Lower leg skin (tissue), 4 donors: ENCODE results near the gene MTFR1L. TPM values are rescaled to one million over a fixed set of nuclear protein-coding genes. Genes with fewer than 3 reads are reported as not detected.

Experiments used
- DNase-seq, 2 donors: peaks; one replicate each; pipeline ENCODE4 v3.0.0-alpha.2; 2019; ENCODE audit warnings: low spot score in 2 of 2
- H3K4me3 ChIP-seq: fragments of 200-600 bp; sonication (generic); 2 replicates; pipeline ENCODE4 v1.5.1; 2017; ENCODE audit warnings: mild to moderate bottlenecking, low read depth; ENCODE audit not compliant: poor library complexity, severe bottlenecking
- CTCF ChIP-seq, 3 donors: fragments of 450-650 bp; IDR thresholded peaks; one replicate each; pipeline ENCODE4 v1.5.1; 2016; ENCODE audit warnings: antibody characterized with exemption in 3 of 3, mild to moderate bottlenecking in 3 of 3, moderate library complexity in 2 of 3
- POLR2A ChIP-seq, 2 donors: fragments of 450-650 bp; IDR thresholded peaks; one replicate each; pipeline ENCODE4 v1.6.1; 2016 to 2017; ENCODE audit warnings: antibody characterized with exemption in 2 of 2, mild to moderate bottlenecking in 1 of 2, moderate library complexity in 1 of 2
- WGBS, 2 donors: methylation state at CpG; one replicate each; pipeline ENCODE4 v1.1.5; 2018; 5-methylcytosine and 5-hydroxymethylcytosine counted together
- intact Hi-C: fragments of 100-400 bp; cut with DNase I; formaldehyde crosslinking; loops from one replicate; pipeline ENCODE4 v1.15.0; 2023; ENCODE audit warnings: low total_unique reads
- total RNA-seq, 4 donors: library from RNA; depleted of rRNA; stranded (reverse); fragments of >200 nt; gene quantifications; one replicate each; pipeline ENCODE4 v1.1.0, GENCODE V29; 2016

The MTFR1L gene
- total RNA-seq, 4 donors from 2014 or later, result 34.9 to 46.1 (median 39.7) TPM

GRCh38 chr1:25810341-25811299 lies 9.1 kb upstream of the MTFR1L start:
- intact Hi-C loops, result loop anchor here (5.0 to 10.0 kb wide), 2 partner anchors 56 to 203 kb away; no protein-coding TSS in a partner anchor
- TF ChIP-seq CTCF (IDR thresholded peaks at IDR 0.05), result peak in 1 of 3 donors; percentile 93
- TF ChIP-seq POLR2A (IDR thresholded peaks at IDR 0.05), result no peak
- peak in 1 of 2 donors; percentile 95 for DNase-seq
- no peak overlapping the region for H3K4me3 ChIP-seq
- WGBS, 2 donors, result 34 to 41% methylated on average over 20 to 21 of the region's 21 CpGs

DNA sequence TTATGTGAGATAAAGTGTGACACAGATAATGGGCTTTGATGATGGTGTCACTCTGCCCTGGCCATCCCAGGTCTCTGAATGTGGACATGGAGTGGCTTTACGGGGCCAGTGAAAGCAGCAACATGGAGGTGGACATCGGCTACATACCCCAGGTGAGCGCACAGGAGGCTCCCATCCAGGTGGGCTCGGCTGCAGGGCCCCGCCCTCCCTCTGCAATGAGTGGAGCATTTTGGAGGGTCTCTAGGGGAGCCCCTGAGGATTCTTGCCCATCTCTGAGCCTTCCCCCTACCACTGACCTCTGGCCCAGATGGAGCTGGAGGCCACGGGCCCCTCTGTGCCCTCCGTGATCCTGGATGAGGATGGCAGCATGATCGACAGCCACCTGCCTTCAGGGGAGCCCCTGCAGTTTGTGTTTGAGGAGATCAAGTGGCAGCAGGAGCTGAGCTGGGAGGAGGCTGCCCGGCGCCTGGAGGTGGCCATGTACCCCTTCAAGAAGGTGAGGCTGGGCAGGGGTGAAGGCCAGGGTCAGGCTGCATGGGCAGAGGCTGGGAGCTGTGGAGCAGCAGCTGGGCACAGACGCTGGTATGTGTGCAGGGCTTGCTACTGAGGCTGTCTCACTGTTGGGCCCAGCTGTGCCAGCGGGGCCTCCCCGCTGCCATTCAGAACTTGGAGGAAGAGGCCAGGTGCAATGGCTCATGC lies 8.2 kb upstream of the MTFR1L start:
- intact Hi-C loops, result loop anchor here (5.0 to 10.0 kb wide), 2 partner anchors 57 to 204 kb away; no protein-coding TSS in a partner anchor
- no peak for TF ChIP-seq POLR2A (IDR thresholded peaks at IDR 0.05)
- no peak for TF ChIP-seq CTCF (IDR thresholded peaks at IDR 0.05)
- no peak overlapping the region for H3K4me3 ChIP-seq
- WGBS, 2 donors, result 91 to 93% methylated on average over 12 to 13 of the region's 13 CpGs
- DNase-seq, result peak in 1 of 2 donors; percentile 67

DNA sequence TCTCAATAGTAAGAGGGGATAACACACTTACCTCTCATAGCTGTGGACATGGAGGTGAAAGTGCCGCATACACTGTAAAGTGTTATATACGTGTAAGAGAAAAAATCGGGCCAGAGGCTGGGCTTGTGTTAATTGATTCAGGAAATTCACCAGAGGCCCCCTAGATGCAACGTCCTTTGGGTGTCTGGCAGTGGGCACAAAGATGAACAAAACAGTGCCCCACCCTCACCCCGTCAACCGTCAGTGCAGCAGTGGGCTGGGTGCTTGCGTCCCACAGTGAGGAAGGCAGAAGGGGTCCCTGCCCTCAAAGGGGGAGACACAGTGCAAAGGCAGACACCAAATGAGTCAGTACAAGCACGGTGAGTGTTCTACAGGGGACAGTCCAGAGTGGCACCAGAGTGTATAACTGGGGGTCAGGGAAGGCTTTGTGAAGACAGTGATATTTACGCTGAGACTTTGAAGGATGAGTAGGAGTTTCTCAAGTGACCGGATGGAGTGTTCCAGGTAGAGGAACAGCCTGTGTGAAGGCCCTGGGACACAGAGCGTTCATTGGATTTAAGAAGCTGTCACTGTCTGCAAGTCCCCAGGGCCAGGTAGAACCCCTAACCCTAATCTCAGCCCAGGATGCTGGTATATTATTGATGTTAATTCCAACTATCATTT lies 6.6 kb upstream of the MTFR1L start:
- 80 to 83% methylated on average over 11 of the region's 11 CpGs for WGBS, 2 donors
- intact Hi-C loops, result loop anchor here (5.0 to 10.0 kb wide), 2 partner anchors 58 to 206 kb away; no protein-coding TSS in a partner anchor
- TF ChIP-seq CTCF (IDR thresholded peaks at IDR 0.05), result no peak
- peak in 1 of 2 donors; percentile 70 for DNase-seq
- H3K4me3 ChIP-seq, result no peak overlapping the region

DNA sequence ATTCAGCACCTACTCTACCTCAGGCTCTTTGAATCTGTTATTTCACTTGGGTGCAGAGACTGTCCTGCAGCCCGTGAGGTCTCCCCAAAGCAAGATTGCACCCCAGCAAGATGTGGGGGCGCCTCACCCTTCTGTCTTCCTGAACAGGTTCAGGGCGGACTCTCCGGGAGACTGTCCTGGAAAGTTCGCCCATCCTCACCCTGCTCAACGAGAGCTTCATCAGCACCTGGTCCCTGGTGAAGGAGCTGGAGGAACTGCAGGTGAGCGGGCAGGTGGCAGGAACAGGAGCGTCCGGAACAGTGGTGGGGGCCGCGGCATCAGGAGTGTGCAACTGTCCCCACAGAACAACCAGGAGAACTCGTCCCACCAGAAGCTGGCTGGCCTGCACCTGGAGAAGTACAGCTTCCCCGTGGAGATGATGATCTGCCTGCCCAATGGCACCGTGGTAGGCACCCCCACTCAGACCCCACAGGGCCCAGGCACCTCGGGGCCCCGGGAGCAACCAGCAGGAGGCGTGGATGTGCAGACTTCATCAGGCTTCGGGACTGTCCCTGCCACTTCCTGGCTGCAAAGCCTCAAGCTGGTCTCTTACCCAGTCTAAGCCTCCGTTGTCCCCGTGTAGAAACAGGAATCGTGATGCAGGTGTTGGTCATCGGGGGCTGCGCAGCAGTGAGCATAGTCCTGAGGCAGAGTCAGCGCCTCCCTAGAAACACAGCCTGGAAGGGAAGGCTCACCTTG lies 5.9 kb upstream of the MTFR1L start:
- intact Hi-C loops, result loop anchor here (5.0 to 10.0 kb wide), 2 partner anchors 59 to 207 kb away; no protein-coding TSS in a partner anchor
- no peak overlapping the region for H3K4me3 ChIP-seq
- TF ChIP-seq POLR2A (IDR thresholded peaks at IDR 0.05) (no peak), CTCF (IDR thresholded peaks at IDR 0.05) (no peak)
- 85 to 94% methylated on average over 19 to 24 of the region's 24 CpGs for WGBS, 2 donors
- DNase-seq, result peak in 1 of 2 donors; percentile 82
